ENCODE measurements around the gene SENP6. TPM values are rescaled to one million over a fixed set of nuclear protein-coding genes. Genes with fewer than 3 reads are reported as not detected.
A peak's percentile ranks its signal among the peaks of the same experiment; 100 is the strongest.

Gene SENP6
- total RNA-seq, 1 donor from 2014 or later: 47.4 TPM

GRCh38 chr6:75748743-75749538 is 147.3 kb downstream of the SENP6 start, which contains the start of gene MYO6:
TSS of gene MYO6 (plus strand) at chr6:75749239. CDS start at chr6:75817548, 68,309 bp downstream.
- Histone ChIP-seq H3K4me3 (ENCODE audit: low read depth, low read length) (peak within 1 kb of the TSS; percentile 72), H3K27me3 (ENCODE audit: control insufficient read depth, insufficient read depth, low read length) (no peaks in the 10 kb centered on the region), H3K36me3 (ENCODE audit: control insufficient read depth, insufficient read depth, low read length) (no peaks in the 10 kb centered on the region)
- DNase-seq (ENCODE audit: low read depth) (peak; percentile 37), FAIRE-seq (no peak)
- TF ChIP-seq, protein P1, sequence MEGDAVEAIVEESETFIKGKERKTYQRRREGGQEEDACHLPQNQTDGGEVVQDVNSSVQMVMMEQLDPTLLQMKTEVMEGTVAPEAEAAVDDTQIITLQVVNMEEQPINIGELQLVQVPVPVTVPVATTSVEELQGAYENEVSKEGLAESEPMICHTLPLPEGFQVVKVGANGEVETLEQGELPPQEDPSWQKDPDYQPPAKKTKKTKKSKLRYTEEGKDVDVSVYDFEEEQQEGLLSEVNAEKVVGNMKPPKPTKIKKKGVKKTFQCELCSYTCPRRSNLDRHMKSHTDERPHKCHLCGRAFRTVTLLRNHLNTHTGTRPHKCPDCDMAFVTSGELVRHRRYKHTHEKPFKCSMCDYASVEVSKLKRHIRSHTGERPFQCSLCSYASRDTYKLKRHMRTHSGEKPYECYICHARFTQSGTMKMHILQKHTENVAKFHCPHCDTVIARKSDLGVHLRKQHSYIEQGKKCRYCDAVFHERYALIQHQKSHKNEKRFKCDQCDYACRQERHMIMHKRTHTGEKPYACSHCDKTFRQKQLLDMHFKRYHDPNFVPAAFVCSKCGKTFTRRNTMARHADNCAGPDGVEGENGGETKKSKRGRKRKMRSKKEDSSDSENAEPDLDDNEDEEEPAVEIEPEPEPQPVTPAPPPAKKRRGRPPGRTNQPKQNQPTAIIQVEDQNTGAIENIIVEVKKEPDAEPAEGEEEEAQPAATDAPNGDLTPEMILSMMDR (IDR thresholded peaks at IDR 0.05; ENCODE audit: insufficient read depth, low read length, severe bottlenecking): no peak

DNA sequence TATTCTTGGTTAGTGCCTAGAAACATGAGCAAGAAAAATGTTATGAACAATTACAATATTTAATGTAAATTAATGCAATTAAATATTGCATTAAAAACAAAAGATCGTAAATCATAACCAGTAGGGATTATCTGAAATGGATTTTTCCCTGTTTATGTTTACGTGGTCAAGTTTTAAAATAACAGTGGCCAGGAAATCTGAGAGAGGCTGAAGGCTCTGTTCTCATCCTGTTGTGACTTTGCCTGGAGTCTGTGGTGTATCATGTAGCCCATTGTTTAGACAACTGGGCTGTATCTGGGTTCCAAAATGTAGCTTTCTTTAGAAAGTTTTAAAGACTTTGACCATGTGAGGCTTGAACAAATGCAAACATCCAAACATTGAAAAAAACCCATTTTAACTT is 149.8 kb downstream of the SENP6 start:
- TF ChIP-seq, protein P1 (IDR thresholded peaks at IDR 0.05; ENCODE audit: insufficient read depth, low read length, severe bottlenecking): no peak
- Histone ChIP-seq H3K4me3 (ENCODE audit: low read depth, low read length) (no peak overlapping the region), H3K27me3 (ENCODE audit: control insufficient read depth, insufficient read depth, low read length) (no peaks in the 10 kb centered on the region), H3K36me3 (ENCODE audit: control insufficient read depth, insufficient read depth, low read length) (no peaks in the 10 kb centered on the region)
- FAIRE-seq (no peak), DNase-seq (ENCODE audit: low read depth) (no peak)

GRCh38 chr6:75752365-75752764 is 150.7 kb downstream of the SENP6 start:
- Histone ChIP-seq H3K4me3 (ENCODE audit: low read depth, low read length) (no peak overlapping the region), H3K36me3 (ENCODE audit: control insufficient read depth, insufficient read depth, low read length) (no peaks in the 10 kb centered on the region), H3K27me3 (ENCODE audit: control insufficient read depth, insufficient read depth, low read length) (no peaks in the 10 kb centered on the region)
- TF ChIP-seq, protein P1 (IDR thresholded peaks at IDR 0.05; ENCODE audit: insufficient read depth, low read length, severe bottlenecking): no peak
- peak; percentile 45 for DNase-seq (ENCODE audit: low read depth)
- FAIRE-seq: no peak

DNA sequence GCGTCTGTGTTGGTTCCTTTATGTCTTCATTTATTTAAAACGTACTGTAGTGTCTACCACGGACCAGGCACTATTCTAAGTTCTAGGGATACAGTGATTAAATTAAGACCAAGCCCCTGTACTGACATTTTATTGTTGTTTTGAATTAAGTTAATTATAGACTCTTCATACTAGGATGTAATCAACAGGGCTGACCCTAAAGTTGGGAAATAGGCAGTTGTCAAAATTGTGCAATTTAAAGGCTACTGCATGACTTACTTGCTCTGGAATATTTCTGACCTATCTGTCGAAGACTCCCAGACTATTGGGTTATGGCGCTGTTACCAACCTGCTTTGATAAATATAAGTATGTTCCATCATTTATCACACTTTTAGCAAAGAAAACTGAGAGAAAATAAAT is 154.0 kb downstream of the SENP6 start:
- Histone ChIP-seq H3K27me3 (ENCODE audit: control insufficient read depth, insufficient read depth, low read length) (no peaks in the 10 kb centered on the region), H3K4me3 (ENCODE audit: low read depth, low read length) (no peak overlapping the region), H3K36me3 (ENCODE audit: control insufficient read depth, insufficient read depth, low read length) (no peaks in the 10 kb centered on the region)
- FAIRE-seq (no peak), DNase-seq (ENCODE audit: low read depth) (no peak)
- TF ChIP-seq, protein P1 (IDR thresholded peaks at IDR 0.05; ENCODE audit: insufficient read depth, low read length, severe bottlenecking): no peak

- Histone ChIP-seq H3K36me3 (ENCODE audit: control insufficient read depth, insufficient read depth, low read length) (no peaks in the 10 kb centered on the region), H3K27me3 (ENCODE audit: control insufficient read depth, insufficient read depth, low read length) (no peaks in the 10 kb centered on the region), H3K4me3 (ENCODE audit: low read depth, low read length) (no peak overlapping the region)
- TF ChIP-seq, protein P1 (IDR thresholded peaks at IDR 0.05; ENCODE audit: insufficient read depth, low read length, severe bottlenecking): no peak
- DNase-seq (ENCODE audit: low read depth) (no peak), FAIRE-seq (no peak)
Measured at GRCh38 chr6:75757295-75757694, 155.6 kb downstream of the SENP6 start.
